ENCODE data around the gene MTUS2.

DNA sequence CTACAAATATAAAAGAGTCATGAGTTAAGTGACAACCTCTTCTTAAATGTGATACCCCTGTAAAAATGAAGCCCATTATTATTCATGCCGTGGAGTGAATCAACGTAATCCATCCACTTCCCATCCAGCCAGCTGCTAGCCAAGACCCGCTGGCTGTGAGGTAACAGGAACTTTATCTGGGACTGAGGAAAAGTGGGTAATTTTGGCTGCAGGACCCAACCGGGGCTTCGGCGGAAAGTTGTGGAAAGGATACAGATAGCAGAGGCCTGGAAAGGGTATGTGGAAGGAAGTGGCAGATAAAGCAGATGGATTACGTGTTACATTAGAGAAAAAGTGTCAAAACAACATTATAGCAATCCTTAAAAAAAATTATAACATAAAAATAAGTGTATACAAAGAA is 727.0 kb downstream of the MTUS2 start:
- no peak for TF ChIP-seq POLR2A (IDR thresholded peaks at IDR 0.05; ENCODE audit: low read length)
- TF ChIP-seq GATA1 (IDR thresholded peaks at IDR 0.05; ENCODE audit: low read depth, low read length) = no peak

Data from erythroblast (primary cell).